Measurements from ENCODE around the gene MBLAC1. TPM values are rescaled to one million over a fixed set of nuclear protein-coding genes. Genes with fewer than 3 reads are reported as not detected.

The MBLAC1 gene
- total and polyA plus RNA-seq, 10 of the 15 experiments (the other 5 are each of a cell fraction or from before 2014, with no cell fraction given): 0.24 to 3.2 (median 1.8) TPM; not detected in 1

GRCh38 chr7:100122067-100122466, 4.7 kb upstream of the MBLAC1 start:
- H3K36me3 ChIP-seq (ENCODE audit: control insufficient read depth in 2 of 2, insufficient read depth in 2 of 2, low read length in 1 of 2): no peaks in the 10 kb centered on the region; a peak in 1 of 4 replicates
- WGBS (ENCODE audit: insufficient coverage, insufficient replicate concordance, low lambda C conversion rate, missing lambda C conversion rate): 95% methylated on average over 12 of the region's 13 CpGs
- no peaks in the 10 kb centered on the region for H4K20me1 ChIP-seq (ENCODE audit: control insufficient read depth, insufficient read depth)
- POLR2A ChIA-PET: interaction anchor here (0.5 kb wide), 1 partner anchor 373 kb away, joined by 6 read pairs; no protein-coding TSS in a partner anchor
- intact Hi-C loops (cut with micrococcal nuclease; ENCODE audit: unreplicated experiment) (no loop called here), in situ Hi-C loops (cut with MboI) (no loop called here)
- TF ChIP-seq SUPT20H (IDR thresholded peaks at IDR 0.05; ENCODE audit: borderline replicate concordance, control insufficient read depth, low read depth, low read length) (no peak), LARP7 (IDR thresholded peaks at IDR 0.05) (no peak)
- SMC1A ChIA-PET (ENCODE audit: uncharacterized antibody, unreplicated experiment): interaction anchor here (1.3 kb wide), 1 partner anchor 20 kb away, joined by 3 read pairs; no protein-coding TSS in a partner anchor
- H3K9me3 ChIP-seq (replicated peaks; ENCODE audit: control insufficient read depth, insufficient read depth, low read length): no peaks in the 10 kb centered on the region
- CTCF ChIA-PET: interaction anchor here (0.6 kb wide), 1 partner anchor 59 kb away, joined by 3 read pairs; no protein-coding TSS in a partner anchor
- H3K79me2 ChIP-seq (ENCODE audit: control insufficient read depth, insufficient read depth, low read length): peaks cover 17% of the 10 kb centered on the region
- ATAC-seq: no peak
- DNase-seq (ENCODE audit: low read depth, low spot score): no peak
- RAD21 ChIA-PET (ENCODE audit: unreplicated experiment): no interaction called here
- H2AFZ ChIP-seq (ENCODE audit: control insufficient read depth, low read depth, low read length): no peak overlapping the region
- BruUV-seq (replicated peaks): no TSS peak
- no peak for FAIRE-seq
- H3K4me3 ChIP-seq: no peak overlapping the region
- H3K4me1 ChIP-seq (ENCODE audit: control insufficient read depth, insufficient read depth, low read length): peaks cover 12% of the 10 kb centered on the region
- no peak overlapping the region for H3K27ac ChIP-seq (ENCODE audit: control insufficient read depth, insufficient read depth)
- H3K4me2 ChIP-seq (ENCODE audit: control insufficient read depth, insufficient read depth): no peak overlapping the region
- no peaks in the 10 kb centered on the region for H3K27me3 ChIP-seq (replicated peaks in 1 of 2; ENCODE audit: control insufficient read depth in 2 of 2, insufficient read depth in 2 of 2, low read length in 1 of 2)
- H3K9ac ChIP-seq (ENCODE audit: control insufficient read depth, insufficient read depth, low read length): no peak overlapping the region

DNA sequence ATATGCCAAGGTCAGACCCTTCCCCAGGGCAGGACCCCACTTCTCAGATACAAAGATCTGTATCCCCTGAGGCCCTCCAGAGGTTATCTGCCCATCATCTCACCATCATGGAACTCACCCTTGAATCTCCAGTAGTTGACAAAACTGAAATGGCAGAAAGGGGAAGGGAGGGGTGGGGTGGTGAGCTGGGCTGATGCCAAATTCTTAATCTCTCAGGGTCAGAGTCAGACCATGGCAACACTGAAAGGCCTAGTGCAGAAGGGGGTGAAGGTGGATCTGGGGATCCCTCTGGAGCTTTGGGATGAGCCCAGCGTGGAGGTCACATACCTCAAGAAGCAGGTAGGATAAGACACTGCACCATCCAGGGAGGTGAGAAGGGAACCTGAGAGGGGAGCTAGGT, 4.2 kb upstream of the MBLAC1 start:
- in situ Hi-C loops (cut with MboI): no loop called here
- no peak for DNase-seq (ENCODE audit: low read depth, low spot score)
- Histone ChIP-seq H4K20me1 (ENCODE audit: control insufficient read depth, insufficient read depth) (no peaks in the 10 kb centered on the region), H2AFZ (ENCODE audit: control insufficient read depth, low read depth, low read length) (no peak overlapping the region), H3K27me3 (replicated peaks in 1 of 2; ENCODE audit: control insufficient read depth in 2 of 2, insufficient read depth in 2 of 2, low read length in 1 of 2) (no peaks in the 10 kb centered on the region), H3K9me3 (replicated peaks; ENCODE audit: control insufficient read depth, insufficient read depth, low read length) (no peaks in the 10 kb centered on the region), H3K4me3 (no peak overlapping the region), H3K4me2 (ENCODE audit: control insufficient read depth, insufficient read depth) (no peak overlapping the region), H3K27ac (ENCODE audit: control insufficient read depth, insufficient read depth) (no peak overlapping the region), H3K36me3 (ENCODE audit: control insufficient read depth in 2 of 2, insufficient read depth in 2 of 2, low read length in 1 of 2) (no peaks in the 10 kb centered on the region; a peak in 1 of 4 replicates), H3K9ac (ENCODE audit: control insufficient read depth, insufficient read depth, low read length) (no peak overlapping the region), H3K79me2 (ENCODE audit: control insufficient read depth, insufficient read depth, low read length) (peaks cover 17% of the 10 kb centered on the region), H3K4me1 (ENCODE audit: control insufficient read depth, insufficient read depth, low read length) (peaks cover 12% of the 10 kb centered on the region)
- TF ChIP-seq RFX5 (IDR thresholded peaks at IDR 0.05; ENCODE audit: low read depth, low read length): no peak
- no peak for TF ChIP-seq TAF1 (IDR thresholded peaks at IDR 0.05; ENCODE audit: borderline replicate concordance, low read depth, low read length)
- TF ChIP-seq EZH2 (IDR thresholded peaks at IDR 0.05; ENCODE audit: borderline replicate concordance, control insufficient read depth, low read depth, low read length): no peak
- TF ChIP-seq PBX3 (IDR thresholded peaks at IDR 0.05; ENCODE audit: insufficient replicate concordance, low read depth, low read length): no peak
- TF ChIP-seq TARDBP (IDR thresholded peaks at IDR 0.05; ENCODE audit: borderline replicate concordance): no peak
- TF ChIP-seq SP1 (IDR thresholded peaks at IDR 0.05; ENCODE audit: low read depth, low read length): no peak
- no peak for TF ChIP-seq HDAC2 (IDR thresholded peaks at IDR 0.05)
- TF ChIP-seq NR2F1 (conservative IDR thresholded peaks at IDR 0.05): no peak
- TF ChIP-seq SREBF2 (IDR thresholded peaks at IDR 0.05; ENCODE audit: low read length): no peak
- TF ChIP-seq ATF7 (IDR thresholded peaks at IDR 0.05; ENCODE audit: low read depth): no peak
- TF ChIP-seq IKZF1 (conservative IDR thresholded peaks at IDR 0.05): no peak
- TF ChIP-seq SMAD5 (IDR thresholded peaks at IDR 0.05; ENCODE audit: low read depth): no peak
- TF ChIP-seq RCOR1 (conservative IDR thresholded peaks at IDR 0.05; ENCODE audit: low read depth, low read length): no peak
- TF ChIP-seq ZNF207 (IDR thresholded peaks at IDR 0.05; ENCODE audit: borderline replicate concordance): no peak
- TF ChIP-seq CBX3 (IDR thresholded peaks at IDR 0.05; ENCODE audit: borderline replicate concordance, low read depth): no peak
- TF ChIP-seq POLR2AphosphoS2 (IDR thresholded peaks at IDR 0.05; ENCODE audit: low read depth, low read length): no peak
- TF ChIP-seq TCF3 (IDR thresholded peaks at IDR 0.05; ENCODE audit: borderline replicate concordance, insufficient read depth, low read depth, low read length): no peak
- SMC1A ChIA-PET (ENCODE audit: uncharacterized antibody, unreplicated experiment): interaction anchor here (0.9 to 1.3 kb wide), 2 partner anchors 21 to 85 kb away, joined by 3 read pairs; no protein-coding TSS in a partner anchor
- POLR2A ChIA-PET: interaction anchor here (0.5 to 0.8 kb wide), 2 partner anchors 127 to 373 kb away, joined by 3 to 6 read pairs; no protein-coding TSS in a partner anchor
- RAD21 ChIA-PET (ENCODE audit: unreplicated experiment): no interaction called here
- intact Hi-C loops (cut with micrococcal nuclease; ENCODE audit: unreplicated experiment): no loop called here
- ATAC-seq: no peak
- BruUV-seq (replicated peaks): no TSS peak
- CTCF ChIA-PET: interaction anchor here (0.6 kb wide), 1 partner anchor 59 kb away, joined by 3 read pairs; no protein-coding TSS in a partner anchor
- WGBS (ENCODE audit: insufficient coverage, insufficient replicate concordance, low lambda C conversion rate, missing lambda C conversion rate): 100% methylated on average over 1 of the region's 1 CpG
- FAIRE-seq: no peak

Measured in GM12878 (cell line).